Adrenal gland (tissue), 5 donors: ENCODE measurements around the gene IDH3G.

Source experiments
- CTCF ChIP-seq, 6 experiments: fragments of 450-650 bp in 4 of 6; fragments of 200-600 bp in 2 of 6; sonication (generic) in 1 of 6; IDR thresholded peaks; 1 replicate in 5 of 6; 2 replicates in 1 of 6; pipeline versions ENCODE4 v1.5.1 to v1.8.0; 2016 to 2021; ENCODE audit warnings: antibody characterized with exemption in 6 of 6, mild to moderate bottlenecking in 2 of 6, moderate library complexity in 1 of 6
- POLR2A ChIP-seq, 2 donors: fragments of 450-650 bp; IDR thresholded peaks; one replicate each; pipeline ENCODE4 v1.6.1; 2017; ENCODE audit warnings: antibody characterized with exemption in 2 of 2, mild to moderate bottlenecking in 2 of 2, moderate library complexity in 1 of 2
- donor health status: DM: no; HTN: no; CAD: no.

- TF ChIP-seq CTCF (IDR thresholded peaks at IDR 0.05) (no peak), POLR2A (IDR thresholded peaks at IDR 0.05) (no peak)
These were observed 29.4 kb downstream of the IDH3G start for GRCh38 chrX:153764786-153765137.
